Epithelial cell of esophagus (primary cell): Measurements from ENCODE around the gene BEAN1.
A peak's percentile ranks its signal among the peaks of the same experiment; 100 is the strongest.

Experiments used
- DNase-seq: peaks from one replicate; pipeline ENCODE4 v3.0.0; 2010; ENCODE audit warnings: low read depth
- H3K4me3 ChIP-seq: 2 replicates; pipeline ENCODE4 v1.5.1; 2011; ENCODE audit warnings: mild to moderate bottlenecking, low read length, control low read depth
- TF ChIP-seq, protein P1 (sequence below): IDR thresholded peaks from 2 replicates; pipeline ENCODE4 v1.5.1; 2011; ENCODE audit warnings: low read depth, mild to moderate bottlenecking, low read length, control low read depth, inconsistent platforms; ENCODE audit not compliant: insufficient read depth; ENCODE audit errors: missing control alignments

The BEAN1 gene

DNA sequence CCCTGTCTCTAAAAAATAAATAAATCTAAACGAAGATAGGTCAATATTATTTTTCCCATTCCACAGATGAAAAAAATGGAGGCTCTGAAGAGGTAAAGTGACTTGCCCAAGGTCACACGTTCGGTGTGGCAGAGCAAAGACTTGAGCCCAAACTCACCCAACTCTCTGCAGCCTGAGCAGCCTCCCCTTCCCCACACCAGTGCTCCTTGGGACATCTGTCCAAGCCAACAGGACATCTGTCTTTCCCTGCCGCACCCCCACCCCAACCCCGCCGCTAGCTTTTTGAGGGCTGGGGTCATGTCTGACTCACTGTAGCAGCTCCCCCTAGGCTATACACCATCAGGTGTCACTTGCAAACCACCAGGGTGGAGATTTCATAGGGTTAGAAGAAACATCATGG lies 5.2 kb upstream of the BEAN1 start:
- TF ChIP-seq, protein P1, sequence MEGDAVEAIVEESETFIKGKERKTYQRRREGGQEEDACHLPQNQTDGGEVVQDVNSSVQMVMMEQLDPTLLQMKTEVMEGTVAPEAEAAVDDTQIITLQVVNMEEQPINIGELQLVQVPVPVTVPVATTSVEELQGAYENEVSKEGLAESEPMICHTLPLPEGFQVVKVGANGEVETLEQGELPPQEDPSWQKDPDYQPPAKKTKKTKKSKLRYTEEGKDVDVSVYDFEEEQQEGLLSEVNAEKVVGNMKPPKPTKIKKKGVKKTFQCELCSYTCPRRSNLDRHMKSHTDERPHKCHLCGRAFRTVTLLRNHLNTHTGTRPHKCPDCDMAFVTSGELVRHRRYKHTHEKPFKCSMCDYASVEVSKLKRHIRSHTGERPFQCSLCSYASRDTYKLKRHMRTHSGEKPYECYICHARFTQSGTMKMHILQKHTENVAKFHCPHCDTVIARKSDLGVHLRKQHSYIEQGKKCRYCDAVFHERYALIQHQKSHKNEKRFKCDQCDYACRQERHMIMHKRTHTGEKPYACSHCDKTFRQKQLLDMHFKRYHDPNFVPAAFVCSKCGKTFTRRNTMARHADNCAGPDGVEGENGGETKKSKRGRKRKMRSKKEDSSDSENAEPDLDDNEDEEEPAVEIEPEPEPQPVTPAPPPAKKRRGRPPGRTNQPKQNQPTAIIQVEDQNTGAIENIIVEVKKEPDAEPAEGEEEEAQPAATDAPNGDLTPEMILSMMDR = no peak
- DNase-seq = no peak

GRCh38 chr16:66422366-66422765 lies 4.7 kb upstream of the BEAN1 start:
- no peak for DNase-seq
- TF ChIP-seq, protein P1 = no peak
- H3K4me3 ChIP-seq = no peak overlapping the region

More for the DNA sequence above, 5.2 kb upstream of the BEAN1 start:
- H3K4me3 ChIP-seq = no peak overlapping the region

DNA sequence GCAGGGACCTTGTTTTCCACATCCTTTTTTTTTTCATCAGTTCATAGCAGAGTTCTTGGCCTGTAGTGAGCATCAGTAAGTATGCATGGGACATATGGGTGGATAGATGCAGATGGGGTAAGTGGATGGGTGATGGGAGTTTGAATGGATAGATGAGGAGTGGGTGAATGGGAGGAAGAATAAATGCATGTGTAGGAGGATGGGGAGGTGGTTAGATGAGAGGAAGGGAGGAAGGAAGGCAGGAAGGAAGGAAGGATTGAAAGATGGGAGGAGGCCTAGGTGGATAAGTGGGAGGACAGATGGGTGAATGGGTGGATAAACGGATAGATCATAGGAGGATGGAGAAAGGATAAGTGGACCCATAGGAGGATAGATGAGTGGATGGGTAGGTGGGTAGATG lies 3.9 kb upstream of the BEAN1 start:
- TF ChIP-seq, protein P1 = no peak
- DNase-seq = no peak
- H3K4me3 ChIP-seq = no peak overlapping the region

- TF ChIP-seq, protein P1 = no peak
- no peak overlapping the region for H3K4me3 ChIP-seq
- DNase-seq = no peak
Observed at GRCh38 chr16:66425651-66426050, 1.4 kb upstream of the BEAN1 start.

GRCh38 chr16:66426112-66427035 lies 721 bp upstream of the BEAN1 start:
- TF ChIP-seq, protein P1 = no peak
- peak; percentile 40 for DNase-seq
- H3K4me3 ChIP-seq = peak overlapping the region; percentile 26

DNA sequence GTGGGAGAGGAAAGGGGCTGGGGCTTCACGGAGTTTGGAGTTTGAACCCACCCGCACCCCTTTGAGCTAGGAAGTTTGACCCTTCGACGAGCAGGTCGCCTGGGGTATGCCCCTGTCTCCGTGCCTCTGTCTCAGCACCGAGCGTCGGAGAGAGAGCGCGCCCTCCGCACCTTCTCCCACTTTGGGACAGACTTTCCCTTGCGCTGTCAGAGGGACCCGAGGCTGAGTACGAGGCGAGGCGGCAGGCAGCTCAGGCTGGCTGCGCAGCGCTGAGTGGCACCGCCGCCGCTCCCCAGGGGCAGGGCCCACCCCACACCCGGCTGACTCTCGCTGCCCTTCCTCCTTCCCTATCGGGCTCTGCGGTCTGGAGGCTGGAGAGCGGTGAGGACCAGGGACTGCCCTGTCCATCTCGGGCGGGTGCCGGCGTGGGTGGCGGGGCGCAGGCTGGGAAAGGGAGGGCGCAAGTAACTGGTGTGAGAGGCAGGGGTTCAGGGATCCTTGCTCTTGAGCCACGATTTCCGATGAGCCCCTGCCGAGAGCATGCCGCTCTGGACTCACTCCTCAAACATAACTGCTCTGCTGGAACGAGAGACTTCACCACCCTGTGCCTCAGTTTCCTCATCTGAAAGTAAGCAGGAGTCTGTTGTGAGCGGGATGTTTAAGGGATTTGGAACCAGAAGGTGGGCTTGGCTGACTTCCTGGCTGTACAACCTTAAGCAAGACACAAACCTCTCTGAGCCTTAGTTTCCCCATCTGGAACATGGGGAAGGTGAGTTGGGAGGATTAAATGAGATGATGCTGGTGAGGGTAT lies 981 bp downstream of the BEAN1 start:
- DNase-seq = no peak
- TF ChIP-seq, protein P1 = no peak
- H3K4me3 ChIP-seq = peak overlapping the region; percentile 19
